HG02610 (cell line): ENCODE data around the gene RNF19B.

ENCODE experiments used
- ATAC-seq: cut with Tn5 transposase; IDR thresholded peaks from one replicate; pipeline ENCODE4 v1.9.1; 2021; ENCODE audit warnings: mild to moderate bottlenecking, moderate library complexity; ENCODE audit not compliant: unreplicated experiment

The RNF19B gene

GRCh38 chr1:32903991-32904785, 60.4 kb downstream of the RNF19B start:
- ATAC-seq, result no peak

- ATAC-seq, result no peak
Observed at GRCh38 chr1:32902535-32902920, 62.1 kb downstream of the RNF19B start.

DNA sequence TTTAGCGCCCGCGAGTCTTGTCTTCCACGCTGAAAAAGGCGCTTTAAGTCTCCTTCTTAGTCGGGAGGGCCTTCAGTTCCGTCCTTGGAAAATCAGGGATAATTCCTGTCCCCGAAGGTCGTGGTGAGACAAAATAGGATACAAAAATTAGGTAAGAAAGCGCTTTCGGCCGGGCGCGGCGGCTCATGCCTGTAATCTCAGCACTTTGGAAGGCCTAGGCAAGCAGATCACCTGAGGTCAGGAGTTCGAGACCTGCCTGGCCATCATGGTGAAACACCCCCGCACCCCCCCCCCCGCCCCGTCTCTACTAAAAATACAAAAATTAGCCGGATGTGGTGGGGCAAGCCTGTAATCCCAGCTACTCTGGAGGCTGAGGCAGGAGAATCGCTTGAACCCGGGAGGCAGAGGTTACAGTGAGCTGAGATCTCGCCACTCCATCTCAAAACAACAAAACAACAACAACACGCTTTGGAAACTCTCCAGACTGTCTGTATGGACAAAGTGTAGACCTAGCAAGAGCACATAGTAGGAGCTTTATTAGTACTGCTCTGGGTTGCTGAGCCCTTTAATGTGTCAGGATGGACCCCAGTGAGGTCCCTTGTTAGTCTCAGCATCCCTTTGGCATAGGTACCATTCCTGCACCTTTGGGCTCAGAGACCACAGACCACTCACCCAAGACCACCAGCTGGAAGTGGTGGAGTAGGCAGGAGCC, 62.6 kb downstream of the RNF19B start:
- ATAC-seq, result no peak

- no peak for ATAC-seq
Observed at GRCh38 chr1:32900956-32901822, 63.4 kb downstream of the RNF19B start, which contains the start of gene TMEM54. TSS of gene TMEM54 (minus strand) at chr1:32901389. CDS start at chr1:32901238, 151 bp downstream.

DNA sequence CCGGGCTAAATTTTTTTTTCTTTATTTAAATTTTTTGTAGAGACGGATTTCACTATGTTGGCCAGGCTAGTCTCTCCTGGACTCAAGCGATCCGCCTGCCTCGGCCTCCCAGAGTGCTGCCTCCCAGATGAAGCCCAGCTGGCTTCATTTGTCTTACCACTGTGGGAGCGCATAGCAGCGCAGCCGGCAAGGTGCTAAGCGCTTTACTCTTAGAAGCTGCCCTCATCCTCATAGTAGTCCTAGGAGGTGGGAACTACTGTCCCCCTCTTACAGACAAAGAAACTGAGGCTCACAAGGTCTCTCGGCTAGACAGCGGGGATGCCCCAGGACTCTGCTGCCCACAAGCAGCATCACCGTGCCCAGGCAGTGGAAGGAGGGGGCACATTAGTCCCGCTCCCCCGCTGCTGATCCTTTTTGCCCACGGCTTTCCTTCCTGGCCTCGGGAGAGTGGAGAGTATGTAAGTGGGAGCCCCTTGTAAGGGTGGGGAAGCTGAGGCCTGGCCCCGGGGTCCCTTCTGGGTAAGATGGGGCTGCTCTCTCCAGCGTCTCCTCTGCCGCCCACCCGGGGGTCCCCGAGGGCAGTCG, 64.1 kb downstream of the RNF19B start:
- ATAC-seq, result no peak

DNA sequence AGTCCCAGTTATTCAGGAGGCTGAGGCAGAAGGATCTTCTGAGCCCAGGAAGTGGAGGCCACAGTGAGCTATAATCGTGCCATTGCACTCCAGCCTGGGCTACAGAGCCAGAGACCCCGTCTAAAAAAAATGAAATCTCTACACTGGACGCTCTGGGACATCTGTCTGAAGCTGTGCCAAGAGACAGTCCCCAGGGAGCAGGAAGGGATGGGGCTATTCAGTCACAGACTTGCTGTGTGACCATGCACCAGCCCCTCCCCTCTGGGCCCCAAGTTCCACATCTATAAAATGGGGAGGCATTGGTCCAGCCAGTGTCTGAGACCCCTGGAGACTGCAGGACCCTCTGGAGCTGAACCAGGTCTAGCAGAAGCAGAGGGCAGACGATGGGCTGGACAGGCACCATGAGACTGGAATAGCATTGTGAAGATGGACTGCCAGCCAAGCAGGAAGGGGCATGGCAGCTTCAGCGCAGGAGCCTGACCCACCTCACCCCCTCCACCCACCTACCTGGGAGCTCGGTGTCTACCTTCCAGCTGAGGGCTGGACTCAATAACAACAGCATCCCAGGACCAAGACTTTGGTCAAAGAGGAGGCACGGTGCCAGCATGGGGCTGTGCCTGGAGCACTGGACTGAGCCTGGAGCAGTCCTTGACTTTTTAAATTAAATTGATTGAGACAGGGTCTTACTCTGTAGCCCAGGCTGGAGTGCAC, 64.9 kb downstream of the RNF19B start:
- no peak for ATAC-seq

DNA sequence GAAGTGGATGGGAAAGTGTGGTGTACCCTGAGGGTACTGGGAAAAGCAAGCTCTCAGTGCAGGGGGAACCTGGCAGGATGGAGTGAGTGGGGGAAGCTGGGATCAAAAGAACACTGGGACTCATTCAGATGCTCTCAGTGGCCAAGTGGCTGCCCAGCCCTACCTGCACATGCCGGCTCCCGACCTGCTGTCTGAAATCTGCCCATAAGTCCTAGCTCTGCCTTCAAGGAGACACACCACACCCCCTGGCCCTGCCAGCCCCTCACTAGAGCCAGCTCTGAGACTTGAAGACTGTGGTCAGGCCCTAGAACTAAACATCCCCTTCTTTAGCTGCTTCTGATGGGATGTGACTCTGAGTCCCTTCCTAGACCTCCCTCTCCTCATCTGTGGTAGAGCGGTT, 65.7 kb downstream of the RNF19B start:
- no peak for ATAC-seq

DNA sequence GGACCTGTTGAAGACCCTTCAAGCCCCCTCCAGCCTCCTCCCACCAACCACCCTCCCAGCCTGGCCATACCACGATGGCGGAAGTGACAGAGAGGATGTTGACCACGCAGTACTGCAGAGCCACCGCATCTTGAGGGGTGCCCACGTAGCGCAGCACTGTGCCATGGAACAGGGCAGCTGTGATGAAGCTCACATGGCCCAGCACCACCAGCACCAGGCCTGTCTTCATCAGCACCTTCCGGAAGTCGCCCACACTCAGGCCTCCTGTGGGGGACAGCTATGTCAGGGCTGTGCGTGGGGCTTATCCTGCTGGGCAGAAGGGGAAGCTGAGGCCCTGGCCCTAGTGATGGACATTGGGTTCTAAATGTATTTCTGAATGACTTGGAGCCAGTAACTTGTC, 66.6 kb downstream of the RNF19B start:
- no peak for ATAC-seq

DNA sequence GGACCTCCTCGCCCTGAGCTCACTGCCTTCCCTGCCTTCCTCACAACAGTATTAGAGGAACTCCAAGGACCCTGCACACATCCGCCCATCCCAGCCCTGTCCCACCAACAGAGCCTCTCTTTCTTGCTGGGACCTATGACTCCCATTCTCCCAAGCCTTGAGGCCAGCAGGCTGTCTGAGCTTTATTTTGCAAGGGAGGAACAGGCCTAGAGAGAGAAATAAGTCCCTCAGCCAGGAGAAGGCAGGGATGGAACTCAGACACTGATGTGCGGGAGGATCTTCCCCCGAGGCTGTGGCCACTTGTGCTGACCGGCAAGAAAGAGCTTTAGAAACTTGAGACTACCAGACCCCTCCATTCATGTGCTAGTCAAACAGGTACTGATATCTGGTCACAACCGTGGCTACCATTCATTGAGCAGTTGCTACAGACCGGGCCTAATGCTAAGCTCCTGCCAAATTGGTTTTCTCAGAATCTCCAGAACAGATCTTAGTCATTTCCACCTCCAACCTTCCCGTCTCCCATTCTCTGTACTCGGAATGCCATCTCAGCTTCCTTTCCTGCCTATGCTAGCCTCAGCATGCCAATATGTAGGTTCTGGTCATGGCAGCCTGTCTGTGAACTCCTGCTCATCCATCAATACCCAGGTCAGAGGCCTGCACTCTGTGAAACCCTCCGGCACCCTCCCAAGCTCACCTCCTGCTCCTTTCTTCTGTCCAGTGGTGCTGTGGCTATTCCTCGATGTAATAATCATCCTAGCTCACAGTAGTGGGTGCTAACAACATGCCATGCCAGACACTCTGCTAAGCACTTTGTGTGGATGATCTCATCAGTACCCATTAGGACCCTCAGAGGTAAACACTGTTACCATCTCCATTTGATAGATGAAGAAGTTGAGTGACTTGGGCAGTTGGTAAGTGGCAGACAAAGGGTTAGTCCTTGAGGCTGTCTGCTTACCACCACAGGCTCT, 67.2 kb downstream of the RNF19B start:
- no peak for ATAC-seq

DNA sequence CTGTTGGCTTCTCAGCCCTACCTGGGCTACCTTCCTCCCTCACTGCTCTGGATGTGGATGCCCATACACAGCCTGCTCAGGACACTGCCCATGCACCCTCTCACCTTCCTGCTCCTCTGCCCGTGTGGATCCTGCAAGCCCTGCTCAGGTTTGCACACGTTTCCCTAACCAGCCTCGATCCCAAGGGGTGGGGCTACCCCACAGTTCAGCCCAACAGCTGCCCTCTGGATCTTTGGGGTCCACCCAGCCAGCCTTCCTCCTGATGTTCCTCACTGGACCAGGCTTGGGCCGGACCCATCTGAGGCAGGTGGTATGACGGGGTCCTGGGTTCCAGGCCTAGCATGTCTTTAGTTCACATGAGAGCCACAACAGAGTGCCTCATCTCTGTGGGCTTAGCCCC, 68.2 kb downstream of the RNF19B start:
- no peak for ATAC-seq

GRCh38 chr1:32895325-32896215, 69.0 kb downstream of the RNF19B start:
- ATAC-seq, result no peak

DNA sequence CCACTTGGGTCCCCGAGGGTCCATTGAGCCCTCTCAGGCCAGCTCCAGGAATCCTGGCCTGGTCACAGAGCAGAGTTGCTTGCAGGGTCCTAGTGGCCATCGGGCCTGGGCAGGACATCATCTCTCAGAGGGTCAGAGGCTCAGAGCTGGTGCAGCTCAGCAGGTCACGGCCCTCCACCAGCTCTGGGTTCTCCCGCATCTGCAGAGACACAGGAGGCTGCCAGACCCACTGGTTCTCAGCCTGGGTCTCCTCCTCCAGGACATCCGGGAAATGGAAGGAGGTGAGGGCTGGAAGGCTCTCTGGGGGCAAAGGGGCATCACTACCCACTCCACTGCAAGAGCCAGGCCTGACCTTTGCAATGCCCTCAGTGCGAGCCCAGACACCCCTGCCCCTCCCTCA, 69.9 kb downstream of the RNF19B start:
- ATAC-seq, result no peak

DNA sequence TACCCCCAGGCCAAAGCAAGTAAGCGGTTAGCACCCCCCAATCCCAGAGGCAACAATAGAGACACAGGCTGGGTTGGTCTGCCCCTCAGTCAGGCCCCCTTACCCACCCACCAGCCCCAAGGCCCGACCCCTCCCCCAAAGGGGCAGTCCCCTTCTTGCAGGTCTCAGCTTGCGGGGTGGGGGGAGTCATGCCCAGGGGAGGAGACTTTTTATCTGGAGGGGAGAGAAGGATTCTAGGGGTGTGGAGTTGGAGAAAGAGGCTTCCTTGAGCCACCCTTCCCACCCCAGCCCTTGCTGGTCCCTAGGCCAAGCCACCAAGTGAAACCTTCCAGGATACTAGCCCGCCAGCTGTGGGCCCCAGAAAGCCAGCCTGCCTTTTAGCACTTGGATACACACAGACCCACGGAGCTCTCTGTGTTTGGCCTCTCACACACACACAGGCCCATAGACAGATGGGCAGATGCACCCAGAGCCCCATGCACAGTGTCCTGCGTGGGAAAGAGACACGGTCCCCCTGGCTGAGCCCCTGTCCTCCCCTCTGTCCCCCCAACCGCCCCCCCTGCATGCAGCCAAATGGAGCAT, 70.5 kb downstream of the RNF19B start:
- ATAC-seq, result no peak

DNA sequence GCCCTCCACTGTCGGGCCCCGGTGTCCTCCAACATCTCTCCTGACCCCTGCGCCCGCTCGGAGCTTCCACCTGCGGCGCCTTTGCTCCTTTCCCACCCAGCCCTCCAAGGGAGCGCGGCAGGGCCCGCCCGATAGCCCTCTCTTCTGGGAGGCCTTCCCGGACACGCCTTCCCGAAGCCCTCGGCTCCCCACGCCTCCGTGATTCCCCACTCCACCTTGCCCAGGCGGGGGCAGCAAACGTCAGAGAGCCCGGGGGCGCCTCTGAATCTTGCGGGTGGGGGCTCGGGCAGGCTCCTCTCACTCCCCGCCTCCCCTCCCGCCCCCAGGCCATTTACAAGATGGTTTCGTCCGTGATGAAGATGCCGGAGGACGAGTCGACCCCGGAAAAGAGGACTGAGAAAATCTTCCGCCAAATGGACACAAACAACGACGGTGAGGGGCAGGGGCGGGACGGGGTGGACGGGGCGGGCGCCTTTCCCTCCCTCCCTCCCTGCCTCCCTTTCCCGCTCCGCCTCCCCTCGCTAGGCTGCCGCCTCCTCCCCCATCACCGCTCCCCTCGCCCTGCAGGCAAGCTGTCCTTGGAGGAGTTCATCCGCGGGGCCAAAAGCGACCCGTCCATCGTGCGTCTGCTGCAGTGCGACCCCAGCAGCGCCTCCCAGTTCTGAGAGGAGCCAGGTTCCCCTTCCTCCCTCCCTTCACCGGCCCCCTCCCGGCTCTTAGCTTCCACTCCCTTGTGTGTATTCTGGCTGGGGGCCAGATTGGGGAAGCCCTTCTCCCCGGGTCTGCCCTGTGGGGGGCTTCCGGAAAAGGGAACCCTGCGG, 71.2 kb downstream of the RNF19B start:
- ATAC-seq, result no peak

GRCh38 chr1:32892368-32893197, 72.0 kb downstream of the RNF19B start:
- no peak for ATAC-seq

- no peak for ATAC-seq
Observed at GRCh38 chr1:32891630-32892029, 73.0 kb downstream of the RNF19B start.
